K562 (cell line): ENCODE measurements around the gene PRR14. TPM values are rescaled to one million over a fixed set of nuclear protein-coding genes. Genes with fewer than 3 reads are reported as not detected.

Experiments used
- CCNT2 ChIP-seq: IDR thresholded peaks from 2 replicates; pipeline ENCODE4 v1.6.1; 2011; ENCODE audit warnings: borderline replicate concordance, low read depth, mild to moderate bottlenecking, moderate library complexity, mixed read lengths, low read length; ENCODE audit not compliant: insufficient read length; ENCODE audit errors: extremely low read depth
- ESRRB ChIP-seq: fragments of 250-450 bp; sonication (Bioruptor Pico); IDR thresholded peaks from 2 replicates; pipeline ENCODE4 v1.5.0; 2020; ENCODE audit warnings: mild to moderate bottlenecking, moderate library complexity, borderline replicate concordance
- FOXP1 ChIP-seq: sonication (generic); formaldehyde crosslinking; IDR thresholded peaks from 2 replicates; pipeline ENCODE4 v1.8.0; 2022; ENCODE audit warnings: mild to moderate bottlenecking, missing genetic modification reagents
- GABPB1 ChIP-seq: sonication (generic); formaldehyde crosslinking; IDR thresholded peaks from 2 replicates; pipeline ENCODE4 v1.8.0; 2022; ENCODE audit warnings: mild to moderate bottlenecking, missing genetic modification reagents
- HBP1 ChIP-seq: fragments of 450-650 bp; formaldehyde crosslinking; IDR thresholded peaks from 2 replicates; pipeline ENCODE4 v1.4.0; 2022; ENCODE audit warnings: missing genetic modification characterization
- HDAC8 ChIP-seq: fragments of 450-650 bp; IDR thresholded peaks from 2 replicates; pipeline ENCODE4 v1.6.1; 2016; ENCODE audit warnings: mild to moderate bottlenecking, missing genetic modification characterization, moderate library complexity, missing compliant biosample characterization
- HOXB6 ChIP-seq: fragments of 250-450 bp; sonication (Bioruptor Pico); IDR thresholded peaks from 2 replicates; pipeline ENCODE4 v1.5.1; 2022; ENCODE audit warnings: mild to moderate bottlenecking, borderline replicate concordance
- KLF6 ChIP-seq: fragments of 250-450 bp; sonication (Bioruptor Pico); IDR thresholded peaks from 2 replicates; pipeline ENCODE4 v1.4.0; 2020; ENCODE audit warnings: mild to moderate bottlenecking, moderate library complexity, borderline replicate concordance
- NONO ChIP-seq, 2 experiments: fragments of 200-400 bp in 1 of 2; fragments of 450-650 bp in 1 of 2; formaldehyde crosslinking in 1 of 2; IDR thresholded peaks; 2 replicates each; pipeline ENCODE4 v1.6.1; 2017; ENCODE audit warnings: low read depth in 2 of 2, mild to moderate bottlenecking in 2 of 2, moderate library complexity in 2 of 2, low read length in 1 of 2
- NRF1 ChIP-seq, 2 experiments: fragments of 450-650 bp; IDR thresholded peaks in 1 of 2; conservative IDR thresholded peaks in 1 of 2; 2 replicates each; pipeline ENCODE4 v1.6.1; 2014; ENCODE audit warnings: mild to moderate bottlenecking in 2 of 2
- SETDB1 ChIP-seq: IDR thresholded peaks from one replicate; pipeline ENCODE4 v1.6.1; 2012; ENCODE audit warnings: low read length, control low read depth, inconsistent platforms
- SIX5 ChIP-seq, 2 experiments: IDR thresholded peaks; 2 replicates each; pipeline ENCODE4 v1.6.1; 2011; ENCODE audit warnings: low read length in 2 of 2, borderline replicate concordance in 1 of 2, low read depth in 1 of 2, mild to moderate bottlenecking in 1 of 2, moderate library complexity in 1 of 2; ENCODE audit not compliant: insufficient read depth in 1 of 2
- SMAD3 ChIP-seq: fragments of 450-650 bp; formaldehyde crosslinking; conservative IDR thresholded peaks from 2 replicates; pipeline ENCODE4 v1.4.0; 2020; ENCODE audit warnings: mild to moderate bottlenecking
- TEAD1 ChIP-seq, 2 experiments: fragments of 450-650 bp in 1 of 2; sonication (generic) in 1 of 2; formaldehyde crosslinking; IDR thresholded peaks; 2 replicates each; pipeline versions ENCODE4 v1.4.0 to v1.8.0; 2020 to 2022; ENCODE audit warnings: mild to moderate bottlenecking in 2 of 2, missing genetic modification reagents in 1 of 2
- ZNF318 ChIP-seq, 2 experiments: fragments of 450-650 bp; IDR thresholded peaks; 2 replicates each; pipeline ENCODE4 v1.6.1; 2016; ENCODE audit warnings: mild to moderate bottlenecking in 2 of 2, borderline replicate concordance in 1 of 2, low read depth in 1 of 2, moderate library complexity in 1 of 2
- polyA plus RNA-seq, 8 experiments: library from polyadenylated mRNA; depleted of rRNA in 4 of 8; stranded (reverse) in 5 of 8; unstranded in 3 of 8; fragments of >200 nt; fragmentation: Nextera tagmentation in 2 of 8; fragmentation: Illumina TruSeq in 1 of 8; extraction: Ambion mirVana in 2 of 8; extraction: Trizol in 1 of 8; gene quantifications; 2 replicates each; pipeline versions ENCODE4 v1.2.1 to v1.2.3, GENCODE V29; 2011 to 2014; ENCODE audit warnings: inconsistent platforms in 1 of 8, missing spikeins in 1 of 8
- total RNA-seq, 7 experiments: library from RNA; depleted of rRNA in 6 of 7; stranded (reverse); fragments of >200 nt in 6 of 7; fragmentation: Illumina TruSeq in 2 of 7; extraction: Trizol in 2 of 7; gene quantifications; 2 replicates each; pipeline versions ENCODE4 v1.2.1 to v1.2.3, GENCODE V29; 2011 to 2021; ENCODE audit warnings: low replicate concordance in 1 of 7

The PRR14 gene
- total and polyA plus RNA-seq, 9 of the 15 experiments (the other 6 are each of a cell fraction or from before 2014, with no cell fraction given), result 2.2 to 63.1 (median 11.5) TPM

GRCh38 chr16:30651124-30652004 lies 604 bp downstream of the PRR14 start (continued):
- TF ChIP-seq SETDB1 (no peak), SIX5 (IDR thresholded peaks at IDR 0.05; ENCODE audit: borderline replicate concordance in 1 of 2, insufficient read depth in 1 of 2, low read depth in 1 of 2, low read length in 2 of 2) (no peak), GABPB1 (CRISPR knock-in tag) (peak; percentile 40; the same call in 1 of the 2 replicates), CCNT2 (peak; percentile 88), KLF6 (no peak), ZNF318 (IDR thresholded peaks at IDR 0.05; ENCODE audit: borderline replicate concordance in 1 of 2, low read depth in 1 of 2) (no peak), HOXB6 (CRISPR knock-in tag) (no peak), NRF1 (conservative IDR thresholded peaks at IDR 0.05 in 1 of 2, IDR thresholded peaks at IDR 0.05 in 1 of 2) (peak in 1 of 2 experiments; percentile 0; a peak in 1 of 4 replicates), FOXP1 (no peak), ESRRB (CRISPR knock-in tag) (no peak), HDAC8 (tag) (peak; percentile 47; the same call in 1 of the 2 replicates), NONO (IDR thresholded peaks at IDR 0.05; ENCODE audit: low read depth in 2 of 2, low read length in 1 of 2) (peak in 1 of 2 experiments; percentile 58; a peak in 1 of 4 replicates), HBP1 (CRISPR knock-in tag) (0 out of 2 replicates have a peak, but pooled peaks have one; percentile 33), SMAD3 (no peak), TEAD1 (CRISPR knock-in tag; IDR thresholded peaks at IDR 0.05) (no peak)
